HepG2 (cell line): ENCODE results near the gene TOP2A.

Experiments used
- ASH2L ChIP-seq: fragments of 300-600, 200-600 bp; sonication (generic); IDR thresholded peaks from 2 replicates; pipeline ENCODE4 v1.7.0; 2017; ENCODE audit warnings: low read depth, mild to moderate bottlenecking, moderate library complexity, mixed read lengths, low read length; ENCODE audit not compliant: insufficient read length
- NFIC ChIP-seq: IDR thresholded peaks from 2 replicates; pipeline ENCODE4 v1.6.1; 2012; ENCODE audit warnings: mild to moderate bottlenecking, low read length, inconsistent platforms
- PHF8 ChIP-seq: sonication (generic); formaldehyde crosslinking; IDR thresholded peaks from 2 replicates; pipeline ENCODE4 v1.5.0; 2020; ENCODE audit warnings: missing genetic modification reagents
- SP4 ChIP-seq: sonication (generic); formaldehyde crosslinking; IDR thresholded peaks from 2 replicates; pipeline ENCODE4 v1.8.1; 2023; ENCODE audit warnings: mild to moderate bottlenecking, missing genetic modification reagents
- ZBTB40 ChIP-seq, 2 experiments: fragments of 450-650 bp in 1 of 2; sonication (generic) in 1 of 2; formaldehyde crosslinking in 1 of 2; IDR thresholded peaks; 2 replicates each; pipeline versions ENCODE4 v1.6.1 to v1.8.0; 2016 to 2022; ENCODE audit warnings: antibody characterized with exemption in 1 of 2, mild to moderate bottlenecking in 1 of 2, missing genetic modification reagents in 1 of 2
- ZSCAN30 ChIP-seq: sonication (generic); formaldehyde crosslinking; IDR thresholded peaks from 2 replicates; pipeline ENCODE4 v1.5.0; 2020; ENCODE audit warnings: mild to moderate bottlenecking, missing genetic modification reagents
- TF ChIP-seq, protein P1 (sequence below): sonication (generic); formaldehyde crosslinking; IDR thresholded peaks from 2 replicates; pipeline ENCODE4 v1.4.0; 2020; ENCODE audit warnings: missing genetic modification reagents, borderline replicate concordance

DNA sequence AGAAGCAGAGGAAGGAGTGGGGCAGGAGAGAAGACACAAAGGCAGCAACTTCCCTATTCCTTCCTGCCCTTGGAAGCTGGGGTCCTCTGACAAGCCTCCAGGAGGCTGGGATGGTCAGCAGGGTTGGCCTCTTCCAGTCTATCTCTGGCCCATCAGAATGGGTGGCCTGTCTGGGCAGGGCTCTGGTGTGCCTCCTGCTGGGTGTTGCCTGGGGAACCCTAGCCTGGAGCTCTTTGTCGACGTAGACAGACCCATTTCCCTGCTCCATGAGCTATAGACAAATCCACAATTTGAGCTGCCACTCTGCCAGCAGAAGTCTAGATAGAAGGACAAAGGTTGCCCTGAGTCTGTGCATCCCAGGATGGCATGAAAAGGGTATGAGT is 36.9 kb upstream of the TOP2A start:
- TF ChIP-seq, protein P1, sequence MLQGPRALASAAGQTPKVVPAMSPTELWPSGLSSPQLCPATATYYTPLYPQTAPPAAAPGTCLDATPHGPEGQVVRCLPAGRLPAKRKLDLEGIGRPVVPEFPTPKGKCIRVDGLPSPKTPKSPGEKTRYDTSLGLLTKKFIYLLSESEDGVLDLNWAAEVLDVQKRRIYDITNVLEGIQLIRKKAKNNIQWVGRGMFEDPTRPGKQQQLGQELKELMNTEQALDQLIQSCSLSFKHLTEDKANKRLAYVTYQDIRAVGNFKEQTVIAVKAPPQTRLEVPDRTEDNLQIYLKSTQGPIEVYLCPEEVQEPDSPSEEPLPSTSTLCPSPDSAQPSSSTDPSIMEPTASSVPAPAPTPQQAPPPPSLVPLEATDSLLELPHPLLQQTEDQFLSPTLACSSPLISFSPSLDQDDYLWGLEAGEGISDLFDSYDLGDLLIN (CRISPR knock-in tag): no peak
- TF ChIP-seq ZSCAN30 (CRISPR knock-in tag) (no peak), NFIC (no peak), PHF8 (CRISPR knock-in tag) (no peak), ASH2L (no peak), SP4 (CRISPR knock-in tag) (no peak), ZBTB40 (IDR thresholded peaks at IDR 0.05) (no peak), ZBTB40 (CRISPR knock-in tag; IDR thresholded peaks at IDR 0.05) (no peak)
